Mesodermal cell (in vitro differentiated cells): Measurements from ENCODE around the gene WDR83.
"Not testable (repeated sequence)": the region's sequence is repeated elsewhere in the genome, so short reads cannot be mapped to it uniquely, and the experiment has no call there.

Source experiments
- H3K27ac ChIP-seq: 2 replicates; pipeline ENCODE4 v1.7.0; 2013; ENCODE audit warnings: mild to moderate bottlenecking, low read depth, low read length, moderate library complexity; ENCODE audit not compliant: severe bottlenecking
- H3K36me3 ChIP-seq: 2 replicates; pipeline ENCODE4 v1.7.1; 2013; ENCODE audit warnings: mild to moderate bottlenecking, low read length, moderate library complexity; ENCODE audit not compliant: control insufficient read depth, insufficient read depth
- H3K4me1 ChIP-seq: one replicate; pipeline ENCODE4 v1.7.1; 2013; ENCODE audit warnings: mild to moderate bottlenecking, low read length; ENCODE audit not compliant: insufficient read depth, control insufficient read depth, poor library complexity, severe bottlenecking
- H3K4me3 ChIP-seq: 2 replicates; pipeline ENCODE4 v1.7.0; 2013; ENCODE audit warnings: low read length, control low read depth, mild to moderate bottlenecking; ENCODE audit not compliant: insufficient read depth, poor library complexity, severe bottlenecking; ENCODE audit errors: extremely low read depth
- H3K9me3 ChIP-seq: 2 replicates; pipeline ENCODE4 v1.7.1; 2013; ENCODE audit warnings: mild to moderate bottlenecking, low read length, moderate library complexity; ENCODE audit not compliant: control insufficient read depth
- WGBS, 2 experiments: methylation state at CpG; one replicate each; pipeline ENCODE4 v1.1.5; 2013; ENCODE audit warnings: missing lambda C conversion rate in 2 of 2; ENCODE audit not compliant: insufficient coverage in 2 of 2; 5-methylcytosine and 5-hydroxymethylcytosine counted together

WDR83 gene

GRCh38 chr19:12639901-12640613 is 26.6 kb upstream of the WDR83 start:
- no peak overlapping the region for H3K27ac ChIP-seq
- 21 to 30% methylated on average over 29 to 33 of the region's 39 CpGs for WGBS, 2 experiments
- H3K9me3 ChIP-seq = no peaks in the 10 kb centered on the region
- no peaks in the 10 kb centered on the region for H3K36me3 ChIP-seq
- no peak overlapping the region for H3K4me3 ChIP-seq
- no peaks in the 10 kb centered on the region for H3K4me1 ChIP-seq

- 80 to 89% methylated on average over 13 of the region's 13 CpGs for WGBS, 2 experiments
- Histone ChIP-seq H3K27ac (no peak overlapping the region), H3K9me3 (no peaks in the 10 kb centered on the region), H3K4me1 (no peaks in the 10 kb centered on the region), H3K36me3 (no peaks in the 10 kb centered on the region), H3K4me3 (no peak overlapping the region)
These were observed 25.2 kb upstream of the WDR83 start for GRCh38 chr19:12641456-12641855.

- no peaks in the 10 kb centered on the region for H3K9me3 ChIP-seq
- H3K36me3 ChIP-seq = peaks cover 3% of the 10 kb centered on the region
- no peaks in the 10 kb centered on the region for H3K4me1 ChIP-seq
- WGBS, 2 experiments = 92 to 97% methylated on average over 15 to 17 of the region's 26 CpGs
- no peak overlapping the region for H3K27ac ChIP-seq
- no peak overlapping the region for H3K4me3 ChIP-seq
These were observed 24.1 kb upstream of the WDR83 start for GRCh38 chr19:12642506-12642905.

GRCh38 chr19:12643716-12644115 is 22.9 kb upstream of the WDR83 start:
- not testable (repeated sequence) for H3K27ac ChIP-seq, H3K9me3 ChIP-seq, H3K4me1 ChIP-seq, H3K36me3 ChIP-seq, H3K4me3 ChIP-seq
- WGBS, 2 experiments = 93 to 96% methylated on average over 5 to 9 of the region's 14 CpGs

GRCh38 chr19:12646551-12646950 is 20.1 kb upstream of the WDR83 start:
- WGBS, 2 experiments = 94% methylated on average over 5 of the region's 10 CpGs; no CpG with 5 or more reads in 1 of the 2 experiments

GRCh38 chr19:12647047-12647446 is 19.6 kb upstream of the WDR83 start:
- Histone ChIP-seq H3K4me1 (no peaks in the 10 kb centered on the region), H3K36me3 (peaks cover 5% of the 10 kb centered on the region), H3K9me3 (no peaks in the 10 kb centered on the region), H3K4me3 (no peak overlapping the region), H3K27ac (no peak overlapping the region)
- WGBS, 2 experiments = 89 to 100% methylated on average over 3 to 4 of the region's 8 CpGs

More at GRCh38 chr19:12646551-12646950, 20.1 kb upstream of the WDR83 start:
- no peaks in the 10 kb centered on the region for H3K9me3 ChIP-seq
- H3K4me1 ChIP-seq = no peaks in the 10 kb centered on the region
- H3K27ac ChIP-seq = no peak overlapping the region
- H3K36me3 ChIP-seq = peaks cover 3% of the 10 kb centered on the region
- no peak overlapping the region for H3K4me3 ChIP-seq

- WGBS, 2 experiments = 90% methylated on average over 15 to 25 of the region's 31 CpGs
- Histone ChIP-seq H3K4me1 (no peaks in the 10 kb centered on the region), H3K27ac (no peak overlapping the region), H3K4me3 (no peak overlapping the region), H3K36me3 (peaks cover 7% of the 10 kb centered on the region), H3K9me3 (no peaks in the 10 kb centered on the region)
These were observed 19.0 kb upstream of the WDR83 start for GRCh38 chr19:12647490-12648071.

- Histone ChIP-seq H3K36me3 (peaks cover 7% of the 10 kb centered on the region), H3K4me3 (no peak overlapping the region), H3K4me1 (no peaks in the 10 kb centered on the region), H3K9me3 (no peaks in the 10 kb centered on the region), H3K27ac (no peak overlapping the region)
- WGBS, 2 experiments = 88 to 91% methylated on average over 25 to 29 of the region's 29 CpGs
These were observed 18.5 kb upstream of the WDR83 start for GRCh38 chr19:12648088-12648487.

GRCh38 chr19:12649941-12650340 is 16.7 kb upstream of the WDR83 start:
- H3K4me1 ChIP-seq = no peaks in the 10 kb centered on the region

GRCh38 chr19:12652219-12652618 is 14.4 kb upstream of the WDR83 start:
- peaks cover 30% of the 10 kb centered on the region for H3K36me3 ChIP-seq

More at GRCh38 chr19:12649941-12650340, 16.7 kb upstream of the WDR83 start:
- H3K9me3 ChIP-seq = no peaks in the 10 kb centered on the region
- no peak overlapping the region for H3K4me3 ChIP-seq
- peaks cover 15% of the 10 kb centered on the region for H3K36me3 ChIP-seq
- no peak overlapping the region for H3K27ac ChIP-seq
- WGBS, 2 experiments = 96 to 97% methylated on average over 4 to 7 of the region's 10 CpGs

GRCh38 chr19:12655546-12655945 is 11.1 kb upstream of the WDR83 start:
- H3K4me3 ChIP-seq = no peak overlapping the region
- H3K27ac ChIP-seq = no peak overlapping the region
- no peaks in the 10 kb centered on the region for H3K9me3 ChIP-seq
- H3K36me3 ChIP-seq = peaks cover 48% of the 10 kb centered on the region
- 97 to 100% methylated on average over 5 to 8 of the region's 8 CpGs for WGBS, 2 experiments
- H3K4me1 ChIP-seq = no peaks in the 10 kb centered on the region

More at GRCh38 chr19:12652219-12652618, 14.4 kb upstream of the WDR83 start:
- Histone ChIP-seq H3K4me3 (no peak overlapping the region), H3K9me3 (no peaks in the 10 kb centered on the region), H3K27ac (no peak overlapping the region), H3K4me1 (no peaks in the 10 kb centered on the region)
- WGBS, 2 experiments = 91 to 100% methylated on average over 2 to 3 of the region's 6 CpGs
